ENCODE measurements around the gene WNT8A. TPM values are rescaled to one million over a fixed set of nuclear protein-coding genes. Genes with fewer than 3 reads are reported as not detected.

Gene WNT8A
- total RNA-seq, 1 donor from 2014 or later: not detected

- Histone ChIP-seq H4K20me1 (ENCODE audit: insufficient read depth, low read length) (no peaks in the 10 kb centered on the region), H3K27ac (ENCODE audit: low read depth, low read length) (no peak overlapping the region), H3K4me1 (ENCODE audit: insufficient read depth, low read length) (peaks cover 12% of the 10 kb centered on the region), H3K9ac (ENCODE audit: low read length) (no peak overlapping the region), H3K9me3 (ENCODE audit: insufficient read depth, low read depth, low read length) (no peaks in the 10 kb centered on the region), H3K27me3 (ENCODE audit: insufficient read depth, low read length) (no peaks in the 10 kb centered on the region), H3K4me3 (ENCODE audit: insufficient read depth, low read depth, low read length) (no peak overlapping the region), H2AFZ (ENCODE audit: low read depth, low read length) (no peak overlapping the region), H3K79me2 (ENCODE audit: insufficient read depth, low read length) (no peaks in the 10 kb centered on the region), H3K4me2 (ENCODE audit: low read length) (no peak overlapping the region), H3K36me3 (ENCODE audit: insufficient read depth, low read length) (no peaks in the 10 kb centered on the region)
- Mint-ChIP-seq H3K9me3 (ENCODE audit: unreplicated experiment) (no peaks in the 10 kb centered on the region), H3K36me3 (ENCODE audit: low read depth, unreplicated experiment) (no peaks in the 10 kb centered on the region), H3K27me3 (ENCODE audit: low read depth, unreplicated experiment) (peaks cover 4% of the 10 kb centered on the region), H3K4me3 (ENCODE audit: unreplicated experiment) (no peak overlapping the region), H3K4me1 (ENCODE audit: low read depth, unreplicated experiment) (peaks cover 18% of the 10 kb centered on the region), H3K27ac (ENCODE audit: unreplicated experiment) (no peak overlapping the region)
- DNase-seq (ENCODE audit: low read depth): peak; percentile 46
- no peak for FAIRE-seq
- no peak for TF ChIP-seq EZH2 (IDR thresholded peaks at IDR 0.05; ENCODE audit: insufficient read depth, low read length)
- no peak for TF ChIP-seq CTCF (IDR thresholded peaks at IDR 0.05; ENCODE audit: insufficient read depth, low read depth, low read length)
These were observed 25.8 kb downstream of the WNT8A start for GRCh38 chr5:138109463-138110265.

GRCh38 chr5:138110266-138110963 is 26.6 kb downstream of the WNT8A start:
- no peaks in the 10 kb centered on the region for H3K36me3 ChIP-seq (ENCODE audit: insufficient read depth, low read length)
- no peak overlapping the region for H3K4me2 ChIP-seq (ENCODE audit: low read length)
- no peaks in the 10 kb centered on the region for H3K27me3 ChIP-seq (ENCODE audit: insufficient read depth, low read length)
- no peaks in the 10 kb centered on the region for H3K36me3 Mint-ChIP-seq (ENCODE audit: low read depth, unreplicated experiment)
- no peak overlapping the region for H2AFZ ChIP-seq (ENCODE audit: low read depth, low read length)
- H3K27me3 Mint-ChIP-seq (ENCODE audit: low read depth, unreplicated experiment): peaks cover 4% of the 10 kb centered on the region
- peak; percentile 30 for DNase-seq (ENCODE audit: low read depth)
- peaks cover 18% of the 10 kb centered on the region for H3K4me1 Mint-ChIP-seq (ENCODE audit: low read depth, unreplicated experiment)
- H4K20me1 ChIP-seq (ENCODE audit: insufficient read depth, low read length): no peaks in the 10 kb centered on the region
- FAIRE-seq: peak; percentile 49
- H3K4me1 ChIP-seq (ENCODE audit: insufficient read depth, low read length): peaks cover 12% of the 10 kb centered on the region
- H3K9me3 ChIP-seq (ENCODE audit: insufficient read depth, low read depth, low read length): no peaks in the 10 kb centered on the region
- H3K4me3 Mint-ChIP-seq (ENCODE audit: unreplicated experiment): no peak overlapping the region
- no peak overlapping the region for H3K9ac ChIP-seq (ENCODE audit: low read length)
- no peak for TF ChIP-seq CTCF (IDR thresholded peaks at IDR 0.05; ENCODE audit: insufficient read depth, low read depth, low read length)
- no peak for TF ChIP-seq EZH2 (IDR thresholded peaks at IDR 0.05; ENCODE audit: insufficient read depth, low read length)
- H3K79me2 ChIP-seq (ENCODE audit: insufficient read depth, low read length): no peaks in the 10 kb centered on the region
- H3K27ac ChIP-seq (ENCODE audit: low read depth, low read length): no peak overlapping the region
- no peak overlapping the region for H3K4me3 ChIP-seq (ENCODE audit: insufficient read depth, low read depth, low read length)
- no peak overlapping the region for H3K27ac Mint-ChIP-seq (ENCODE audit: unreplicated experiment)
- no peaks in the 10 kb centered on the region for H3K9me3 Mint-ChIP-seq (ENCODE audit: unreplicated experiment)
